GM18867 (cell line): Measurements from ENCODE around the gene STIM1.
"Not testable (repeated sequence)": the region's sequence is repeated elsewhere in the genome, so short reads cannot be mapped to it uniquely, and the experiment has no call there.

ENCODE experiments used
- ATAC-seq: cut with Tn5 transposase; IDR thresholded peaks from one replicate; pipeline ENCODE4 v1.9.1; 2021; ENCODE audit warnings: mild to moderate bottlenecking, moderate library complexity; ENCODE audit not compliant: unreplicated experiment

The STIM1 gene

DNA sequence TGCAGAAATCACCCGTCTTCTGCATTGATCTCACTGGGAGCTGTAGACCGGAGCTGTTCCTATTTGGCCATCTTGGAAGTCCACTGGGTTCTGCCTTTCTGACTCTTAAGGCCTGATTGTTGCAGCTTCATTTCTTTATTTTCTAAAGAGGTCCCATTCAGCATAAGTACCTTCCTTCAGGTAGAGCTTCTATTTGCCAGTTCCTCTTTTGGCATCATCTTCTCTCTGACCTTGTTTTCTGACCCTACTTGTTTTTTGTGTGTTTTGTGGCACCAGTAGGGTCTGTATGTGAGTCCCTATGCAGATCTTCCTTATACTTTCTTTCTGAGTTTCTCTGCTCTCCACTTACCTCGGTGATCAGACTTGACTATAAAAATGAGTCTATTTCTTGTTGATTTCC is 161.7 kb downstream of the STIM1 start:
- no peak for ATAC-seq

DNA sequence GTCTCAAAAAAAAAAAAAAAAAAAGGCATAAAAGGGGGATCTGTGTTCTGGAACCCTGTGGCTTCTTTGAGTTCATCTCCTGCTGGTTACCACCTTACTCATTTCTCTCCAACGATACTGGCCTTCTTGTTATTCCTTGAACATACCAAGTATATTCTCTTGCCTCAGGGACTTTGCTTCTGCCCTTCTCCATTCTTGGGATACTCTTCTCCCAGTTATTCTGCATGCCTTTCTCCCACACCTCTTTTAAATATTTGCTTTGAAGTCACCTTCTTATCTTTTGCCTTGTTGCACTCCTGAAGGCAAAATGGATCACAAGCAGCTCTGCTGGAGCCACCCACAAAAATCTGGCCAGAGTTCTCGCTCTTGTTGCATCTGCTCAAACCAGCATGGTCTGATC is 163.2 kb downstream of the STIM1 start:
- no peak for ATAC-seq

- no peak for ATAC-seq
Observed at GRCh38 chr11:4019891-4020290, 164.4 kb downstream of the STIM1 start.

GRCh38 chr11:4022669-4023068 is 167.2 kb downstream of the STIM1 start:
- no peak for ATAC-seq

DNA sequence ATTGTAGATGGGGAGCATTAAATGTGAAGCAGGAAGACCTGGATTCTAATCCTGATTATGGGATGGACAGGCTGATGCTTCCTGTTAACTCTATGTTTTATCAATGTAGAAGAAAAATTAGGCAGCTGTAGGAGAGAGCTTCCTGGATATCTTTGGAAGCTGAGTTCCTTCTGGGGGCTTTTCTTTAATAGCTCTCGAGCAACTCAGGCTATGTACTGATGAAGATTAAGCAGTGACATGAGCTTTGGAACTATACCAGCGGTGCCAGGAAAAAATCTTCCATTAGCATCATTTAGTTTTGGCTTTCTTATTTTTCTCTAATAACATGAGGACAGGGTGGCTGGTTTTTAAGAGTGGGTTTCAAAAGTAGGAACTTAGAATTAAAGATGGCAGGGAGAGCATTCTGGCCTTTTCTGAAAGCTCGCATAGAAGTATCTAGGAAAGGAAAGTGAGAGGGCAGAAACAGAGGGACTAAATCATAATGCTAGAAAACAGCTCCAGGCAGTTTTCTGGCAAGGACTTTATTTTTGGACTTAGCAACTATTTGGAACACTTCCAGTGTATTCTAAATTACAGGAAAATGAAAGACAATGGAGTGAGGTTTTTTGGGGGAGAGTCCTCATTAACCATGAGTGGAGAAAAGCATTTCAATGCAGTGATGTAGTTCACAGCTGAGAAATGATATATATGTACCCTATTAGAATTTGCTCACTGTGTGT is 169.9 kb downstream of the STIM1 start:
- no peak for ATAC-seq

- no peak for ATAC-seq
Observed at GRCh38 chr11:4025967-4026324, 170.5 kb downstream of the STIM1 start.

DNA sequence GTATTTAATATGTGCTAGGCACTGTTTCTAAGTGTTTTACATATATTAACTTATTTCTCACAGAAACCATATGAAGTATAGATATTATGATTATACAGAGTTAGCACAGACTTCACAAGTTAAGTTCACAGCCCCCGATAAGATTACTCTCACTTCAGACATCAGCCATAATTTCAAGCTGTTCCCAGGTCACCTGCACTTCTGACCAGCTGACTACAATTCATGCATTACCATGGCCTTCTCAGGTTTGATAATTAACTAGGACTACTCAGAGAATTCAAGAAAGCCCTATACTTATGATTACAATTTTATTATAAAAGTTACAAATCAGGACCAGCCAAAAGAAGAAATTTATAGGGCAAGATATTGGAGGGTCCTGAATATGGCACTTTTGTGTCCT is 170.9 kb downstream of the STIM1 start:
- no peak for ATAC-seq

DNA sequence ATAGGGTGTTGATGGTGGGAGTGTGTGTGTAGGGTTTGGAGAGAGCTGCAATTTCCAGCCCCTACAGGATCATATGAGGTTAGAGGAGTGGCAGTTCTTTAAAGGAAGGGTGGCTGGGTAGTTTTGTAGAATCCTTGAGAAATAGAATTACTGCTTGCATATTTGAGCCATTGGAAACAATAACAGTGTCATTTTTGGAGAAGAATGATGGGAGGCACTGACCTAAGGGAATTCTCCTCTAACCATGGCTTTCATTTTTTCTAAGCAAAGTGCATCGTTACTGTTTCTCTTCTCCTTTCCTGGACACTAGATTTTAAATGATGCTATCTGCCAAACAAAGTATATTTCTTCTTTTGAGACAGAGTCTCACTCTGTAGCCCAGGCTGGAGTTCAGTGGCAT is 172.3 kb downstream of the STIM1 start:
- no peak for ATAC-seq

- ATAC-seq: no peak
Observed at GRCh38 chr11:4030197-4030596, 174.7 kb downstream of the STIM1 start.

DNA sequence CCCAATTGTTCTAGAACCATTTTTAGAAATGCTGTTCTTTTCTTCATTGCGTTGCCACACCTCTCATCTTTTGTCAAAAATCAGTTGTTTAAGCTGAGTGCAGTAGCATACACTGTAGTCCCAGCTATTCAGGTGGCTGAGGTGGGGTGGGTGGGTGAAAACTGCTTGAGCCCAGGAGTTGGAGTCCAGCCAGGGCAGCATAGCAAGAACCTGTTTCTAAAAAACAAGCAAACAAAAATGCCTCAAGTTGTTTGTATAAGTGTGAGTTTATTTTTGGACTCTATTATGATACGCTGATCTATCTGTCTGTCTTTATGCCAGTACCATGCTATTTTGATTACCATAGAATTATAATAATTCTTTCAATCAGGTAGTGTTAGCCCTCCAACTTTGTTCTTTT is 176.6 kb downstream of the STIM1 start:
- no peak for ATAC-seq

DNA sequence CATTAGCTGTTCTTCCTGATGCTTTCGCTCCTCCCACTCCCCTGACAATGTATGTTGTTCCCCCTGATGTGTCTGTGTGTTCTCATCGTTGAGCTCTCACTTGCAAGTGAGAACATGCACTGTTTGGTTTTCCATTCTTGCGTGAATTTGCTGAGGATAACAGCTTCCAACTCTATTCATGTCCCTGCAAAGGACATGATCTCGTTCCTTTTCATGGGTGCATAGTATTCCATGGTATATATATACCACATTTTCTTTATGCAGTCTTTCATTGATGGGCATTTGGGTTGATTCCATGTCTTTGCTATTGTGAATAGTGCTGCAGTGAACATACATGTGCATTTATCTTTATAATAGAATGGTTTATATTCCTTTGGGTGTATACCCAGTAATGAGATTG is 180.5 kb downstream of the STIM1 start:
- ATAC-seq: no peak

GRCh38 chr11:4039011-4039410 is 183.5 kb downstream of the STIM1 start:
- ATAC-seq: no peak

- no peak for ATAC-seq
Observed at GRCh38 chr11:4040461-4040860, 185.0 kb downstream of the STIM1 start.

- ATAC-seq: no peak
Observed at GRCh38 chr11:4041731-4042391, 186.4 kb downstream of the STIM1 start.

- ATAC-seq: no peak
Observed at GRCh38 chr11:4044976-4045646, 189.6 kb downstream of the STIM1 start.

DNA sequence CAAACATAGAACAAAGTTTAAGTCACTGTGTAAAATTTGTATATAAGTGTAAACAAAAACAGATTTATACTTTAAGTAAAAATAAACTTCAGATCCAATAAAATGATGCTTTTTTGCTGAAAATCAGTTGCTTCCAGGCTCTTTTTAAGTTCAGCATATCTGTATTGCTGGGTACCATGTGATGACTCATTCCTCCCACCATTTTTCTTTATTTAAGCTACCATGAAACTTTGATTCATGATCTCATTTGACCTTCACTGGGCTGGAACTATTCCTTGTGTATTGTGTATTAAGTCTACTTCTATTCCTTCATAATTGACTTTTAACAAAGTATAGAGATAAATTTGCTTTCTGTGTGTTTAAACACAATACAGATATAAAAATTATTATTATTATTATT is 192.9 kb downstream of the STIM1 start:
- no peak for ATAC-seq

GRCh38 chr11:4049006-4049405 is 193.5 kb downstream of the STIM1 start:
- ATAC-seq: no peak

DNA sequence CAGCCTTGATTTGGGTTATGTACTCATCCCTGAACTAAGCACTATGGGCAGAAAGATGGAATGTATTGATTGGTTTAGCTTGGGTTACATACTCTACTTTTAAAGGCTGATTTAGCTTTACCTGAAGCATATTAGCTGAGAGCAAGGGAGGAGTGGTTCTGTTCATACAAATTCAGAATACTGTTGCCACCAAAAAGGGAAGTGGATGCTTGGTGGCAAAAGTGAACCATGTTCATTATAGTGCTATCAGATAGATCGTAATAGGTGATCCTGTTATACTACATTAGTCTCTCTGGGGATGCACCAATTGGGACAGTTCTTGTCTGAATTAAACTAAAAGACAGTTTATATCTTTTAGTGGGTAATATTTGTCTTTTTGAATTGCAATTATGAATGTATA is 194.7 kb downstream of the STIM1 start:
- no peak for ATAC-seq

GRCh38 chr11:4053200-4053599 is 197.7 kb downstream of the STIM1 start:
- ATAC-seq: not testable (repeated sequence)

DNA sequence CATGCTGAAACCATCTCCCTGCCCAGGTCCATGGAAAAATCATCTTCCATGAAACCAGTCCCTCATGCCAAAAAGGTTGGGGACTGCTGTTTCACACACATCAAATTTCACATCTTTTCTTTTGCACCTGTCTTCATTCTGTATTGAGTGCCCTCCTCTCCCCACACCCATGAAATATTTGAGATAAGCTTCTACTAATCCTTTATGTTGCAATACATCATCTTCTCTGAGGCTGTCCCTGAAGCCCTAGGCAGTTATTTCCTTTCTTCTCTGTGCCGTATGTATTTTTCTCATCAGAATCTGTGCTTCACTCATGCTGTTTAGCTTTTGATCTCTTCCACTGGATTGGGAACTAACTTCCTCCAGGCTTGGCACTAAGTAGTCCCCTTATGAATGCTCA is 199.2 kb downstream of the STIM1 start:
- no peak for ATAC-seq

- ATAC-seq: no peak
Observed at GRCh38 chr11:4059424-4059823, 204.0 kb downstream of the STIM1 start.

- no peak for ATAC-seq
Observed at GRCh38 chr11:4060182-4060923, 204.9 kb downstream of the STIM1 start.
